Cardiac muscle cell (in vitro differentiated cells and primary cell): ENCODE data around the gene LYRM4. TPM values are rescaled to one million over a fixed set of nuclear protein-coding genes. Genes with fewer than 3 reads are reported as not detected.
A peak's percentile ranks its signal among the peaks of the same experiment; 100 is the strongest.

Source experiments
- DNase-seq, 2 donors: peaks; one replicate each; pipeline versions ENCODE4 v3.0.0 to v3.0.0-alpha.2; 2010 to 2017; ENCODE audit warnings: low read depth in 1 of 2, low spot score in 1 of 2
- H3K27ac ChIP-seq: fragments of 200-600 bp; sonication (generic); 2 replicates; pipeline ENCODE4 v1.5.1; 2016
- H3K27me3 ChIP-seq: fragments of 200-600 bp; sonication (generic); 2 replicates; pipeline ENCODE4 v1.6.0; 2016; ENCODE audit warnings: control low read depth
- H3K36me3 ChIP-seq: fragments of 200-600 bp; sonication (generic); 2 replicates; pipeline ENCODE4 v1.5.1; 2016; ENCODE audit warnings: control low read depth
- H3K4me1 ChIP-seq: fragments of 200-600 bp; sonication (generic); 2 replicates; pipeline ENCODE4 v1.8.1; 2017; ENCODE audit warnings: low read depth, mild to moderate bottlenecking, mixed run types
- H3K4me3 ChIP-seq: fragments of 200-600 bp; sonication (generic); 2 replicates; pipeline ENCODE4 v1.5.1; 2016; ENCODE audit warnings: mild to moderate bottlenecking
- H3K9me3 ChIP-seq: fragments of 200-600 bp; sonication (generic); 2 replicates; pipeline ENCODE4 v1.5.1; 2017; ENCODE audit warnings: low read depth, mild to moderate bottlenecking, control low read depth
- CTCF ChIP-seq: IDR thresholded peaks from 2 replicates; pipeline ENCODE4 v1.5.1; 2012; ENCODE audit warnings: low read depth, mild to moderate bottlenecking, low read length
- polyA plus RNA-seq: library from polyadenylated mRNA; unstranded; fragments of >200 nt; fragmentation: Nextera tagmentation; extraction: Ambion mirVana; gene quantifications from 2 replicates; pipeline ENCODE4 v1.2.1, GENCODE V29; 2016
- total RNA-seq: library from RNA; depleted of rRNA; stranded (reverse); fragments of >200 nt; gene quantifications from 2 replicates; pipeline ENCODE4 v1.2.3, GENCODE V29; 2016

The LYRM4 gene
- total and polyA plus RNA-seq, 2 experiments from 2014 or later, result 24.2 to 38.3 TPM

GRCh38 chr6:5139828-5140771, 120.7 kb downstream of the LYRM4 start:
- no peak for TF ChIP-seq CTCF

GRCh38 chr6:5138995-5139827, 121.5 kb downstream of the LYRM4 start:
- no peaks in the 10 kb centered on the region for H3K36me3 ChIP-seq
- no peak overlapping the region for H3K27ac ChIP-seq
- no peaks in the 10 kb centered on the region for H3K9me3 ChIP-seq
- TF ChIP-seq CTCF, result no peak
- no peak for DNase-seq
- no peaks in the 10 kb centered on the region for H3K27me3 ChIP-seq
- H3K4me3 ChIP-seq, result no peak overlapping the region
- H3K4me1 ChIP-seq, result no peaks in the 10 kb centered on the region

More at GRCh38 chr6:5139828-5140771, 120.7 kb downstream of the LYRM4 start:
- no peaks in the 10 kb centered on the region for H3K4me1 ChIP-seq
- no peak overlapping the region for H3K27ac ChIP-seq
- no peak overlapping the region for H3K4me3 ChIP-seq
- H3K27me3 ChIP-seq, result no peaks in the 10 kb centered on the region
- H3K9me3 ChIP-seq, result no peaks in the 10 kb centered on the region
- H3K36me3 ChIP-seq, result no peaks in the 10 kb centered on the region
- DNase-seq, result no peak

- H3K36me3 ChIP-seq, result no peaks in the 10 kb centered on the region
- H3K27me3 ChIP-seq, result no peaks in the 10 kb centered on the region
- no peak for TF ChIP-seq CTCF
- H3K27ac ChIP-seq, result no peak overlapping the region
- no peak for DNase-seq
- H3K9me3 ChIP-seq, result no peaks in the 10 kb centered on the region
- H3K4me1 ChIP-seq, result no peaks in the 10 kb centered on the region
- no peak overlapping the region for H3K4me3 ChIP-seq
Observed at GRCh38 chr6:5136851-5137250, 123.9 kb downstream of the LYRM4 start.

GRCh38 chr6:5135788-5136376, 124.9 kb downstream of the LYRM4 start:
- Histone ChIP-seq H3K9me3 (no peaks in the 10 kb centered on the region), H3K36me3 (no peaks in the 10 kb centered on the region), H3K4me1 (no peaks in the 10 kb centered on the region), H3K4me3 (no peak overlapping the region), H3K27me3 (no peaks in the 10 kb centered on the region), H3K27ac (no peak overlapping the region)
- peak; percentile 61 for TF ChIP-seq CTCF
- DNase-seq, result peak in 1 of 2 donors; percentile 45

- no peak for TF ChIP-seq CTCF
- DNase-seq, result no peak
- Histone ChIP-seq H3K4me3 (no peak overlapping the region), H3K27me3 (no peaks in the 10 kb centered on the region), H3K4me1 (peaks cover 5% of the 10 kb centered on the region), H3K36me3 (no peaks in the 10 kb centered on the region), H3K9me3 (no peaks in the 10 kb centered on the region), H3K27ac (no peak overlapping the region)
Observed at GRCh38 chr6:5133943-5134342, 126.8 kb downstream of the LYRM4 start.
